NOMO-1 treated with dmso at 0.1 percent for 144 hours (cell line): Measurements from ENCODE around the gene SAMD11.
A peak's percentile ranks its signal among the peaks of the same experiment; 100 is the strongest.

ENCODE experiments used
- DNase-seq: peaks from one replicate; lab custom pipeline; 2025; ENCODE audit not compliant: unreplicated experiment; lab: John Stamatoyannopoulos, UW

Gene SAMD11

DNA sequence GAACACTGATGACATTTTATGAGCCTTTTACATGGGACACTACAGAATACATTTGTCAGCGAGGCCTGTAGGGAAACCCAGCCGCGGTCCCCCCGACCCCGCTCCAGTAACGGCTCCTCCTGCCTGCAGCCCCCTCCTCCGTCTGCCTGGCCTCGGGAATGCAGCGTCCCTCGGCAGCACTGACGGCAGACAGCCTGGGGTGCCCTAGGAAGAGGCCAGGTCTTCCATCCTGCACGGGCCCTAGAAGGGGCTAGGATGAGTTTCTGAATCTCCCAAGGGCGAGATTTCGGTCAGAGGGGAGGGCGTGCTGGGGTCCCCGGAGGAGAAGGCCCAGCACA, 8.4 kb downstream of the SAMD11 start:
- DNase-seq, result no peak

DNA sequence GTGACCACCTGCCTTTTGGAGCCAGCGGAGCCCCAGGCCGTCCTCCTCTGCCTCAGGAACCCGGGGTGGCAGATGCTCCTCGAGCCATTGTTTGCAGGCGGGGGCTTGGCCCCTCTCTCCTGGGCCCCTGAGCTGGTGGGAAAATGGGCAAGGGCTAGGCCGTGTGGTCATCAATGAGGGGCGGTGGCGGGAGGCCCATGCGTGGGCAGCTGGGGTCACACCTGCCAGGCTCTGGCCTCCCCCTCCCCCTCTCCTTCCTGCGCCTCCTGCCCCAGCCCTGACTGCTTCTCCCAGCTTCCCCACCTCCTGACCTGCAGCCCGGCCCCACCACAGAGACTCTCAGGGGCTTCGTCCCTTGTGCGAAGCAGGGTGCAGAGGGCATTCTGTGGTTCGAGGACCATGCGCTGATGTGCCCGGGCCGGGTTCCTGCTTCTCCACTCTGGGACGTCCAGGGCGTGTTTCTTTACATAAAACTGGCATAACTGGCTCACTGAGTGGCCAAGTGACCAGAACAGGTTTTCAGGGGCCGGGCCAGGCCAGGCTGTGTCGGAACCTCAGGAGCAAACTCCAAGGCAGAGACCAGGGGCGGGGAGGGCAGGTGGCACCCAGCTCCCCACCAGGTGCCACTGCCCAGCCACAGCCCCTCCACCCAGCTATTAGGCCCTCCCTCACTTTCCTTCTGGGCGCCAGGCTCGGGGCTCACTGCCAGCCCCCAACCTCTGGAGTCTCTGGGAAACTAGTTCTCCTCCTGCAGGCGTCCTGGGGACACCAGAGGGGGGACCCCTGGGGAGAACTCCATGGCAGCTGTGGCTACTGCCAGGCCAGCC, 9.3 kb downstream of the SAMD11 start:
- no peak for DNase-seq

DNA sequence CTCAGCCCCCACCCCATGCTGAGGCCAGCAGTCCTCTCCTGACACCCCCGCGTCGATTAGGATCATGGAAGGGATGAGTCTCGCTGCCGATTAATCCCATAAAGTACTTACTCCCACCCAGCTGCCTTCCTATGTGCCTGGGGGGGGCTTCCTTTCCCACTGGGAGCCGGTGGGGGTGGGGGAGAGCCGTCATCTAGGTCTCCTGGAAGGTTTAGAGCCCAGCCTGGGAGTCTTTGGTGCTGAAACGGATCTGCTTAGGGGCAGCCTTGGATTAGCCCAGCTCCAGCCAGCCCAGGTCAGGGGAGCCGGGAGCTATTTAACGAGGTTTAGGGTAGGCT, 9.8 kb downstream of the SAMD11 start:
- DNase-seq, result no peak

DNA sequence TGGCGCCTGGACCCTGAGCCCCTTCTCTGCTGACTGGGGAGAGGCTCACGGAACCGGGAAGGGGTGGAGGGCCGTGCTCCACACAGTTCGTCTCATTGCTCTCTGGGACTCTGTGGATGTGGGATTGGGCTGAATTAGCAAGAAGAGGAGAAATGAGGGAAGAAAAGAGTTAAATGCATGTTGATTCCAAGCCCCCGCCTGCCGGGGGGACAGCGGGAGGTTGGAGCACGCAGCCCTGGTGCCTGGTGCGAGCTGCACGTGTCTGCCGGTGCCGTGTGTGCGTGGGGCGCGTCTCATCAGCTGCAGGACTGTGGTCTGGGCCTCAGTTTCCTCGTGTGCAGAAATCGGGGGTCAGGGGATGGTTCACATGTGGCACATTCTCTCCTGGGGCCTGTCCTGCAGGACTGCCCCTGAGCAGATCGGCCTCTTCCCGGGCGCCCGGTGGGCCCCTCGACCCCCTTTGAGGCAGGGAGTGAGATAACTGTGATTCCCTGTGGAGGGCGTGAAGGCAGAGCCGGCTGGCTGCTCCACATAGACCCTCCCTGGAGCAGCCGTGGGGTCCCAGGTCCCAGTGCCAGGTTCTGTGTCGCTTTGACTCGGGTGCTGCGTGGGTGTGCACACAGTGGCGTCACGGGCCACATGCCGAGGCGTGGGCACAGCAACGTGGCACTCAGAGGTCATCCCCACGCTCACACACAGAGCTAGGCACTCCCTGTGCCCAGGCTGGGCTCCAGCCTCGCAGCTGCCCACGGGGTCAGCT, 11.4 kb downstream of the SAMD11 start:
- DNase-seq, result no peak

DNA sequence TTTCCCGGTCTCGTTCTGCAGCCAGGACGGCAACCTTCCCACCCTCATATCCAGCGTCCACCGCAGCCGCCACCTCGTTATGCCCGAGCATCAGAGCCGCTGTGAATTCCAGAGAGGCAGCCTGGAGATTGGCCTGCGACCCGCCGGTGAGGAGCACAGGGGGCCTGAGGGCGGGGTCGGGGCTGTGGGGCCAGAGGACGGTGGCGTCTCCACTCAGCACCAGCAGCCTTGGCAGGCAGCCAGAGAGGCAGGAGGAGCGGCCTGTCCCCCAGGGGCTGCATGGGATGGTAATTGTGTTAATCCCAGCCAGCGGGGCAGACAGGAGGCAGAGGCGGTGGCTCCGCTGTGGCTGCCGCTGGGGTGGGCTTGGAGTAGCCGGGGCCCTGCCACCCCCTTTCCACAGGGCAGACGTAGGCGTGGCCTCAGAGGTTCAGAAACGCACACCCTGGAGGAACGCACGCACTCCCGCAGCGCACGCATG, 12.1 kb downstream of the SAMD11 start:
- DNase-seq, result no peak

DNA sequence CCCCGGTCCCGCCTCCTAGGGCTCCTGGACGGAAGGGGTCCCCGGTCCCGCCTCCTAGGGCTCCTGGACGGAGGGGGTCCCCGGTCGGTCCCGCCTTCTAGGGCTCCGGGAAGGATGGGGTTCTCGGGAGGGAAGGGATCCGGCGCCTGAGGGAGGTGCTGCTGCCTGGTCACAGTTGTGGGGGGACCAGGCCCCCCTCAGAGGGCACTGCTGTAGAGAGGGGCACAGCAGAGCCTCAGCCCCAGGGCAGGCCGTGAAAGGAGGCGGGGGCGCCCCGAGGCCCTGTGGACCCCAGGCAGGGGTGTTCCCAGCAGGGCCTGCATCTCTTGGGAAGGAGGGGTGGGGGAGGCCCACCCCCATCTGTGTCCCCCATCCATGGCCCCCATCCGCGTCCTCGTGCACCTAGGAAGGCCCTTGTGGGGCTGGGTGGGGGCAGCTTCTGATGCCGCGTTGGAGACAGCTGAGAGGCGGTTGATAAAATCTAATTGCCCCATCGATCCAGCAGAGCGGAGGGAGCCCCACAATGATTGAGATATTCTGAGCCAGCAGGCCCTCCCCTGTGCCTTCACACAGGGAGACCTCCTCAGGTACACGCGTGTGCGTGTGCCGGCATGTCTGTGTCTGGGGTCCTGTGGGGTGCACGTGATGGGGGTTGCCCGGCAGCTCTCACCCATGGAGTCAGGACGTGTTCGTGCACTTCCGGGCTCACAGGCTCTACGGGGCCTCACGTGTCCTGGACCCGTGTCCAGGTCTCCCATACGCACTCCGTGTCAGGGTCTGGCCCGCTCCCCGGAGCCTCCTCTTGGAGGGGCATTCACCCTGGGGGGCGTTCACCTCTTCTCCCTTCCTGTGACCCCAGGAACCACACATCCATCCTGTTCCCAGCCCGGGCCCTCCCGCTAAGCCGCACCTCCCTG, 12.9 kb downstream of the SAMD11 start:
- no peak for DNase-seq

DNA sequence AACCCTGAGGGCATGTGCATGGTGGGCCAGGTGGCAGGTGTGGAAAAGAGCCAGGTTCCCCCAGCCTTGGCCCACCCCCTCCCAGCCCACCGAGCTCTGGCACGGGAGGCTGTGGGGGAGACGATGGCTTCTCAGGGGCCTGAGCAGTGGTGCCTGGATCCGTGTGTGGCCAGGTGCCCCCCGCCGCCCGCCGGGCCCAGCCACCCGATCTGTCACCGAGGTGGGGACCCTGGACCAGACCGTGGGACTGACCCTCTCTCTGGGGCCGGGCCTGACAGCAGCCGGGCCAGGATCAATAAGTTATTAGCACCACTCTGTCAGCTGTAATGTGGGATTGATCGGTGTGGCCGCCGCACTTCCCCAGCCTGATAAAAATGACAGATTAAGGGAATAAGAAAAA, 13.8 kb downstream of the SAMD11 start:
- DNase-seq, result no peak

DNA sequence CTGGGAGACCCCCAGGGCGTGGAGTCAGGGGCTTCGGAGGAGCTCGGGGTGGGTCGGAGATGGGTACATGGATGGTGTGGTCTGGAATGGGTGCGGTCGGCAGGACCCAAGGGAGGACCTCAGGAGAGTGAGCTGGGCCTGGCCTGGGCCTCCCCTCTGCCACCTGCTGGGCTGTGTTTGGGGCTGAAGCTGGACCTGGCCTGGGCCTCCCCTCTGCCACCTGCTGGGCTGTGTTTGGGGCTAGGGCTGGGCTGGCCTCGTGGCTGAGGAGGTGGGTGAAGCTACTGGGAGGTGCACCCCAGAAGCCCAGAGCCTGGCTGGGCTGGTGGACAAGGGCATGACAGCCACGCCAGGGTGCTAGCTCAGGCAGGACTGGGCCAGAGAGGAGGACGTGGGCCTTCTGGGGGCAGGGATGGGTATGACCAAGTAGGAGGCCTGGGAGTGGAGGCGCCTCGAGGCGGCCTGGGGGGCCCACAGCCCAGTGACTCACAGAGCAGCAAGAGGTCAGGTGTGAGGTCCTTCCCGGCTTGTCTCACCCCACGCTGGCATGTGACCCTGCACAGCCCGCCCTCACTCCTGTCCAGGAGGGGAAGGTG, 14.5 kb downstream of the SAMD11 start:
- DNase-seq, result no peak

DNA sequence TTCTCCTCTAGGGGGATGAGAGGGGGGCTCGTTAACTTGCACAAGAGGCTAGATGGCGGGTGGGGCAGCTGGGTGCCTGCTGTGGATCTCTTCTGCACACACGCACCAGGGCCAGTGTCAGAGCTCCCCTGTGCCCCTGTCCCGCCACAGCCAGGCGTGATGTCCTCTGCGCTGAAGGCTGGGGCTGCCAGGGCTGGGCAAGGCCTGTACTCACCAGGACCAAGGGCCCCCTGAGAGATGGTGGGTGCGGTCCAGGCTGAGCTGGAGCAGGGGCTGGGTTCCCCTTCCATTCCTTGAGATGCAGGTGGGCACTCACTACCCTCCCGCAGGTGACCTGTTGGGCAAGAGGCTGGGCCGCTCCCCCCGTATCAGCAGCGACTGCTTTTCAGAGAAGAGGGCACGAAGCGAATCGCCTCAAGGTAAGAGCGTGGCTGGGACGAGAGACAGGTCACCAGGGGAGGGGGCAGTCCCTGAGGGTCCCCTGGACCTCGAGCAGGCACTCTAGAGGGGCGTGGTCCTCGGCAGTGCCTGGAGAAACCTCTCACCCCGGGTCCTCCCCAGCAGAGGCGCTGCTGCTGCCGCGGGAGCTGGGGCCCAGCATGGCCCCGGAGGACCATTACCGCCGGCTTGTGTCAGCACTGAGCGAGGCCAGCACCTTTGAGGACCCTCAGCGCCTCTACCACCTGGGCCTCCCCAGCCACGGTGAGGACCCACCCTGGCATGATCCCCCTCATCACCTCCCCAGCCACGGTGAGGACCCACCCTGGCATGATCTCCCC, 15.2 kb downstream of the SAMD11 start:
- no peak for DNase-seq

DNA sequence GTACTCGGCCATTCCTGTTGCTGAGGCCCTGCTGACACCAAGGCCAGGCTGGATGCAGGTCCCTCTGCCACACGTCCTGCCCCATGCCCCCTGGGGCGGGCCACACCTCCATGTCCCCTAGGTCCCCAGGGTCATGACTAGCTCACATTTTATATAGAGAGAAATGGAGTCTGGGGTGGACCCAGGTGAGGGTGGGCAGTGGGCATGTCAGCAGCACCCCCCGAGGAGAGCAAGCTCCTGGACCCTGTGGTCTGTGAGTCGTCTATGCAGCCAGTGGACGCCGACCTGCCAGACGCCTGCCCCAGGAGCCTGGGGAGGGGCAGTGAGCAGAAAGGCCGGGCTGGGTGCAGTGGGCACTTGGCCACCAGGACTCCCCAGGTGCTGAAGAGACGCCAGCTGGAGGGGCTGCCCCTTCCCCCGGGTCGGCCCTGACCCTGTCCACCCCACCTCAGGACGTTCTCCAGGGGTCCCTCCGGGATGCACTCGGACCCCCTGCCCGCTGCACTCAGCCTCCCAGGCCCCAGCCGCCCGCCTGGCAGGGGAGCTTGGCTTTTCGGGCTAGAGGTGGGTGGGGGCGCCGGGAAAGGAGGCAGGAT, 15.9 kb downstream of the SAMD11 start:
- no peak for DNase-seq

DNA sequence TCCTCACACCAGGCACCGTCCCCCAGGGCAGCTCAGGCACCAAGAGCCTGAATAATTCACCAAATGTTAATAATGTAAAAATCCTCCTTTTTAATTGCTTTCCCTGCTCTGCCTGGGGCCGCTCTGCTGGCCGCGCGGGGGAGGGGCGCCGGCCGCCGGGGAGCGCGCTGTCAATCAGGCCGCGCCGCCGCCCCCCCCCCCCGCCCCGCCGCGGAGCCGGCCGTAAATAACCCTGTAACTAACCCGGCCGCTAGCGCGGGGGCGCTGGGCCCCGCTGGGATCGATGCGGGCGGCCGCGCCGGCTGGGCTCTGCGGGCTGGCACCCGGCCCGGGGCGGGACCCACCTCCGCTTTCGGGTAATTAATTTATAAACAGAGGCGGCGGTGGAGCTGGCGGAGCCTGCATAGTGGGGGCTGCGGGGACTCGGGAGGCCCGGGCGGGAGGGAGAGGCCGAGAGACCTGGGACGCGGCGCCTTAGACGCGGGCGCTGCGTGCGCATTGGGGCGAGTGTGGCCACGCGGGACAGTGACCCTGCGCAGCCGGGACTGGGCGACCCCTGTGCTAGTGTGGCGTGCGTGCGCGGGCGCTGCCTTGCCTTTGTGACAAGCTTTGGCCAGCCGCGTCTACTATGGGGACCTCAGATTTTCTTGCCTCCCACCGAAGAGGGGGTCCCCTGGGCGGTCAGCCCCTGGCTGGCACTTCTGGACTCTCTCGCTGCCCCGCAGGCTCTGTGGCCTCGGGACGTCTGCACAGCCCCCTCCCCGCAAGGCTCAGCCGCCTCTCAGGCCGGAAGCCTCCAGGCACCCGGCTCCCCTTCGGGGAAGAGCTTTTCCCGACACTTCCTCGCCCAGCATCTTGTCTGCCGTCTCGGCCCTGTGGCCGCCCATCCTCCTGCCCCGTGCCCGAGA, 16.6 kb downstream of the SAMD11 start:
- peak; percentile 29 for DNase-seq

DNA sequence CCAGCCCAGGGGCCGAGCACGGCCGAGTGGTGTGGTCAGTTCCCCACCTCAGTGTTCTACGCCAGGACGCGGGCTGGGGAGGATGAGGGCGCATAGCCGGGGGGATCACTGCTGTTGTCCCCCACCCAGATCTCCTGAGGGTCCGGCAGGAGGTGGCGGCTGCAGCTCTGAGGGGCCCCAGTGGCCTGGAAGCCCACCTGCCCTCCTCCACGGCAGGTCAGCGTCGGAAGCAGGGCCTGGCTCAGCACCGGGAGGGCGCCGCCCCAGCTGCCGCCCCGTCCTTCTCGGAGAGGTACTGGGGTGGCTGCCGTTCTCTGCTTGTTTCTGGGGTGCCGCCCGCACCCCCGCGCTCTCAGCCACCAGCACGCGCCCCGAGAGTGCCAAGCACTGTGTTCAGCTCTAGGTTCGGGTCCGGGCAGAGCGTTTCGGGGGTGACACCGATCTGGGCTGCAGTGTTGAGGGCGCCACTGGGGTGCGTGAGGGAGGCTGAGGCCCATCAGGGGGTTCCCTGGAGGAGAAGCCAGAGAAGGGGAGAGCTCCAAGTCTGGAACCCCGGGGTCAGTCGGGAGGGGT, 17.4 kb downstream of the SAMD11 start:
- DNase-seq, result no peak

DNA sequence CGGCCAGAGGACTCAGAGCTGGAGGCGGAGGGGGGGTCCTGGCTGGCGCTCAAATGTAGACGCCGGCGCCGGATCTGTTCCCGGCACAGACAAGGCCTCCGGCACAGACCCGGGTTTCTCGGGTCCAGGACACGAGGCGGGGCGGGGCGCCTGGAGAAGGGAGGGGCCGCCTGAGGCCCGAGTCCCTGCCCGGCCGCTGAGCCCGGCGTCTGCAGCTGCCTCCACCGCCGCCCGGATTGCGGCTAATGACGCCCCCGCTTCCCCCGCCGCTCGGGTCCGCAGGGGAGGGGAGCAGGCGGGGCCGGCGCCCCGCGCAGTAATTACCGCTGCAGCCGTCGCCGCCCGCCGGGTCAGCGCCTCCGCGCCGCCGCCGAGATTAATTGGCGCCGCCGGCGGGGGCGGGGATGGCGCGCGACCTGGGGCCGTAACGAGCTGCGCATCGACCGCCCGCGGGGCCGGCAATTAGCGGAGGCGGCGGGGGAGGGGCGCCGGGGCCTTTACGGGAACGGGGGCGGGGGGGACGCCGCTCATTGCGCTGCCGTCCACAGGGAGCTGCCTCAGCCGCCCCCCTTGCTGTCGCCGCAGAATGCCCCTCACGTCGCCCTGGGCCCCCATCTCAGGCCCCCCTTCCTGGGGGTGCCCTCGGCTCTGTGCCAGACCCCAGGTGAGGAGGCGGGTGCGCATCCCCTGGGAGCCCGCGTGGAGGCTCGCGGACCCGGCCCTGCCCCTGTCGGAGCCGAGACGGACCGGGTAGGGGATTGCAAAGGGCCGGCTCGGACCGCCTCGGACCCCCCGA, 18.1 kb downstream of the SAMD11 start:
- DNase-seq, result peak; percentile 29

DNA sequence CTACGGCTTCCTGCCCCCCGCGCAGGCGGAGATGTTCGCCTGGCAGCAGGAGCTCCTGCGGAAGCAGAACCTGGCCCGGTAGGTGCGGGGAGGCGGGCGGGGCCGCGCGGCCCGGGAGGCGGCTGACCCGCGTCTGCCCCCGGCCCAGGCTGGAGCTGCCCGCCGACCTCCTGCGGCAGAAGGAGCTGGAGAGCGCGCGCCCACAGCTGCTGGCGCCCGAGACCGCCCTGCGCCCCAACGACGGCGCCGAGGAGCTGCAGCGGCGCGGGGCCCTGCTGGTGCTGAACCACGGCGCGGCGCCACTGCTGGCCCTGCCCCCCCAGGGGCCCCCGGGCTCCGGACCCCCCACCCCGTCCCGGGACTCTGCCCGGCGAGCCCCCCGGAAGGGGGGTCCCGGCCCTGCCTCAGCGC, 18.7 kb downstream of the SAMD11 start:
- DNase-seq, result no peak

DNA sequence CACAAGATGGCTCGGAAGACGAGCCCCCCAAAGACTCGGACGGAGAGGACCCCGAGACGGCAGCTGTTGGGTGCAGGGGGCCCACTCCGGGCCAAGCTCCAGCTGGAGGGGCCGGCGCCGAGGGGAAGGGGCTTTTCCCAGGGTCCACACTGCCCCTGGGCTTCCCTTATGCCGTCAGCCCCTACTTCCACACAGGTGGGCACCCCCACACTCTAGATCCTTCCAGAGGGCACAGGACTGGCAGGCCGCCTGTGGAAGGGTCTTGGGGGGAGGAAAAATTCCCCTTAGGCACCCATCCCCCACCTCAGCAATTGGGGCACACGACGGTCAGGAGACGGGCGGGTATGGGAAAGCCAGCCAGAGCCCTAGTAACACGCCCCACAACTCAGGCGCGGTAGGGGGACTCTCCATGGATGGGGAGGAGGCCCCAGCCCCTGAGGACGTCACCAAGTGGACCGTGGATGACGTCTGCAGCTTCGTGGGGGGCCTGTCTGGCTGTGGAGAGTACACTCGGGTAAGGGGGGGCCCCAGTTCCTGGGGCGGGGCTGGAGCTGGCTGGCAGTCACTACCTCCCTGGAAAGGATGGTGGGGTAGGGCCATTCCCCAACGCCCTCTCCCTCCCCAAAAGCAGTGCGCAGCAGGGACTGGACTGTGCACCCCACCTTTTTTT, 19.3 kb downstream of the SAMD11 start:
- no peak for DNase-seq

DNA sequence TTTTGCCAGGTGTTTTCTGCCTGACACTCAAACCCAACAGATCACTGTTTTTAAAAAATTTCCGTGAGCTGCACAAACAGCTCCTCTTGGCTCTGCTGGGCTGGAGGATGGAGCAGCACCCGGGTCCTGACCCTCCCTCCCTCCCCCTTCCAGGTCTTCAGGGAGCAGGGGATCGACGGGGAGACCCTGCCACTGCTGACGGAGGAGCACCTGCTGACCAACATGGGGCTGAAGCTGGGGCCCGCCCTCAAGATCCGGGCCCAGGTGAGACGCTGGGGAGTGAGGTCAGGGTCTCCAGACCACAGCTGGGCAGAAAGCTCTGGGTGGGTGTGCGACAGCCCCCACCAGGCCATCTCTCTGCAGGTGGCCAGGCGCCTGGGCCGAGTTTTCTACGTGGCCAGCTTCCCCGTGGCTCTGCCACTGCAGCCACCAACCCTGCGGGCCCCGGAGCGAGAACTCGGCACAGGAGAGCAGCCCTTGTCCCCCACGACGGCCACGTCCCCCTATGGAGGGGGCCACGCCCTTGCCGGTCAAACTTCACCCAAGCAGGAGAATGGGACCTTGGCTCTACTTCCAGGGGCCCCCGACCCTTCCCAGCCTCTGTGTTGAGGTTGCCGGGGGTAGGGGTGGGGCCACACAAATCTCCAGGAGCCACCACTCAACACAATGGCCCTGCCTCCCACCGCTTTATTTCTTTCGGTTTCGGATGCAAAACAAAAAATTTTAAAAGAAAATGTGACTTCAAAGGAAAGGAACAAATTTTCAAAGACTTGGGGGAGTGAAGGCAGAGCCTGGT, 20.0 kb downstream of the SAMD11 start:
- no peak for DNase-seq
